Mucosa of descending colon (tissue), 3 donors: ENCODE results near the gene CAPN5. TPM values are rescaled to one million over a fixed set of nuclear protein-coding genes. Genes with fewer than 3 reads are reported as not detected.

ENCODE experiments used
- ATAC-seq: fragments of 200-7000 bp; cut with Tn5 transposase; one replicate; pipeline ENCODE4 v1.9.1; 2020; ENCODE audit warnings: mild to moderate bottlenecking, moderate library complexity
- DNase-seq, 3 donors: peaks; one replicate each; pipeline ENCODE4 v3.0.0-alpha.2; 2020
- H3K36me3 ChIP-seq: fragments of 200-600 bp; one replicate; pipeline ENCODE4 v1.8.0; 2021; ENCODE audit warnings: low read depth, mild to moderate bottlenecking
- H3K4me1 ChIP-seq: fragments of 200-600 bp; one replicate; pipeline ENCODE4 v1.8.0; 2021; ENCODE audit warnings: low read depth, mild to moderate bottlenecking
- H3K4me3 ChIP-seq: fragments of 200-600 bp; one replicate; pipeline ENCODE4 v1.8.0; 2021; ENCODE audit warnings: mild to moderate bottlenecking
- H3K9me3 ChIP-seq: fragments of 200-600 bp; one replicate; pipeline ENCODE4 v1.8.0; 2021; ENCODE audit warnings: mild to moderate bottlenecking
- CTCF ChIP-seq: fragments of 200-600 bp; IDR thresholded peaks from one replicate; pipeline ENCODE4 v1.8.0; 2022; ENCODE audit warnings: antibody characterized with exemption, mild to moderate bottlenecking
- intact Hi-C, 2 donors: fragments of 100-400 bp; cut with DNase I in 1 of 2; cut with micrococcal nuclease in 1 of 2; formaldehyde crosslinking; loops; one replicate each; pipeline versions ENCODE4 v1.11.0 to v1.11.1; 2022; cut with DNase I, micrococcal nuclease
- total RNA-seq, 3 donors: library from RNA; stranded (reverse); fragmentation: NEBNext Ultra II Directional in 2 of 3; extraction: Animal tissue kit (Norgen Biotek cat#: 25700) in 2 of 3; gene quantifications; one replicate each; pipeline versions ENCODE4 v1.2.1 to v1.2.4, GENCODE V29; 2021 to 2023
- donor health status: DM: no; HTN: no; CAD: no; lungs with moderate emphysema.
- donor health status: DM: no; HTN: no; CAD: no.
- donor health status: DM: no; HTN: yes; CAD: no.

CAPN5 gene
- total RNA-seq, 3 donors from 2014 or later = 142 to 351 (median 253) TPM

- DNase-seq (peak in 1 of 3 donors; percentile 27), ATAC-seq (no peak)
- intact Hi-C loops = no loop called here
- Histone ChIP-seq H3K4me1 (peaks cover 22% of the 10 kb centered on the region), H3K4me3 (no peak overlapping the region), H3K9me3 (no peaks in the 10 kb centered on the region), H3K36me3 (no peaks in the 10 kb centered on the region)
- TF ChIP-seq CTCF = no peak
Measured at GRCh38 chr11:77111946-77112345, 45.2 kb downstream of the CAPN5 start.

GRCh38 chr11:77112641-77113381 is 46.0 kb downstream of the CAPN5 start:
- H3K9me3 ChIP-seq = no peaks in the 10 kb centered on the region
- no peak for TF ChIP-seq CTCF
- intact Hi-C loops = no loop called here
- DNase-seq = peak in 1 of 3 donors; percentile 45
- no peak for ATAC-seq
- no peak overlapping the region for H3K4me3 ChIP-seq
- peaks cover 14% of the 10 kb centered on the region for H3K4me1 ChIP-seq
- H3K36me3 ChIP-seq = no peaks in the 10 kb centered on the region

- ATAC-seq (peak; percentile 26), DNase-seq (peak in 2 of 3 donors; percentile 10 to 70)
- no peak for TF ChIP-seq CTCF
- no peak overlapping the region for H3K4me3 ChIP-seq
- H3K36me3 ChIP-seq = peaks cover 4% of the 10 kb centered on the region
- intact Hi-C loops = no loop called here
- peaks cover 6% of the 10 kb centered on the region for H3K4me1 ChIP-seq
- H3K9me3 ChIP-seq = no peaks in the 10 kb centered on the region
Measured at GRCh38 chr11:77113382-77114088, 46.8 kb downstream of the CAPN5 start.

- DNase-seq = peak in 1 of 3 donors; percentile 43
- no peaks in the 10 kb centered on the region for H3K9me3 ChIP-seq
- no peak for TF ChIP-seq CTCF
- peaks cover 5% of the 10 kb centered on the region for H3K4me1 ChIP-seq
- H3K36me3 ChIP-seq = peaks cover 9% of the 10 kb centered on the region
- ATAC-seq = no peak
- intact Hi-C loops = no loop called here
- no peak overlapping the region for H3K4me3 ChIP-seq
Measured at GRCh38 chr11:77114089-77114463, 47.3 kb downstream of the CAPN5 start.

- H3K4me3 ChIP-seq = no peak overlapping the region
- intact Hi-C loops = no loop called here
- DNase-seq = peak in 1 of 3 donors; percentile 52
- H3K9me3 ChIP-seq = no peaks in the 10 kb centered on the region
- no peak for TF ChIP-seq CTCF
- ATAC-seq = no peak
- peaks cover 9% of the 10 kb centered on the region for H3K36me3 ChIP-seq
- peaks cover 5% of the 10 kb centered on the region for H3K4me1 ChIP-seq
Measured at GRCh38 chr11:77115181-77115611, 48.4 kb downstream of the CAPN5 start.
